H1 (cell line): ENCODE data around the gene POTEJ.
"Not testable (repeated sequence)": the region's sequence is repeated elsewhere in the genome, so short reads cannot be mapped to it uniquely, and the experiment has no call there.

ENCODE experiments used
- NRF1 ChIP-seq: IDR thresholded peaks from 2 replicates; pipeline ENCODE4 v1.6.1; 2011; ENCODE audit warnings: mild to moderate bottlenecking, low read depth, low read length, improper control_type of control experiment
- TF ChIP-seq, protein P1 (sequence below), 3 experiments: IDR thresholded peaks; 1 replicate in 2 of 3; 2 replicates in 1 of 3; pipeline versions ENCODE4 v1.5.1 to v1.6.1; 2011; ENCODE audit warnings: low read length in 3 of 3, mild to moderate bottlenecking in 3 of 3, inconsistent platforms in 2 of 3, low read depth in 1 of 3, moderate library complexity in 1 of 3; ENCODE audit not compliant: insufficient read depth in 1 of 3; ENCODE audit errors: control extremely low read depth in 1 of 3

- not testable (repeated sequence) for TF ChIP-seq NRF1
- TF ChIP-seq, protein P1, sequence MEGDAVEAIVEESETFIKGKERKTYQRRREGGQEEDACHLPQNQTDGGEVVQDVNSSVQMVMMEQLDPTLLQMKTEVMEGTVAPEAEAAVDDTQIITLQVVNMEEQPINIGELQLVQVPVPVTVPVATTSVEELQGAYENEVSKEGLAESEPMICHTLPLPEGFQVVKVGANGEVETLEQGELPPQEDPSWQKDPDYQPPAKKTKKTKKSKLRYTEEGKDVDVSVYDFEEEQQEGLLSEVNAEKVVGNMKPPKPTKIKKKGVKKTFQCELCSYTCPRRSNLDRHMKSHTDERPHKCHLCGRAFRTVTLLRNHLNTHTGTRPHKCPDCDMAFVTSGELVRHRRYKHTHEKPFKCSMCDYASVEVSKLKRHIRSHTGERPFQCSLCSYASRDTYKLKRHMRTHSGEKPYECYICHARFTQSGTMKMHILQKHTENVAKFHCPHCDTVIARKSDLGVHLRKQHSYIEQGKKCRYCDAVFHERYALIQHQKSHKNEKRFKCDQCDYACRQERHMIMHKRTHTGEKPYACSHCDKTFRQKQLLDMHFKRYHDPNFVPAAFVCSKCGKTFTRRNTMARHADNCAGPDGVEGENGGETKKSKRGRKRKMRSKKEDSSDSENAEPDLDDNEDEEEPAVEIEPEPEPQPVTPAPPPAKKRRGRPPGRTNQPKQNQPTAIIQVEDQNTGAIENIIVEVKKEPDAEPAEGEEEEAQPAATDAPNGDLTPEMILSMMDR (IDR thresholded peaks at IDR 0.05; ENCODE audit: control extremely low read depth in 1 of 3, insufficient read depth in 1 of 3, low read depth in 1 of 3, low read length in 3 of 3) = not testable (repeated sequence)
These were observed 18.3 kb upstream of the POTEJ start for GRCh38 chr2:130592791-130593414.
